Suprapubic skin (tissue), 4 donors: ENCODE data around the gene FLRT2.

Experiments
- CTCF ChIP-seq, 2 donors: fragments of 200-600 bp in 1 of 2; fragments of 450-650 bp in 1 of 2; sonication (generic) in 1 of 2; IDR thresholded peaks; one replicate each; pipeline ENCODE4 v1.5.1; 2016 to 2019; ENCODE audit warnings: antibody characterized with exemption in 2 of 2, mild to moderate bottlenecking in 1 of 2, moderate library complexity in 1 of 2
- POLR2A ChIP-seq, 2 donors: fragments of 450-650 bp; IDR thresholded peaks; one replicate each; pipeline ENCODE4 v1.6.1; 2017; ENCODE audit warnings: antibody characterized with exemption in 2 of 2, mild to moderate bottlenecking in 2 of 2, moderate library complexity in 2 of 2
- POLR2AphosphoS5 ChIP-seq, 3 donors: sonication (generic); formaldehyde crosslinking; IDR thresholded peaks; one replicate each; pipeline ENCODE4 v1.6.1; 2017; ENCODE audit warnings: antibody characterized with exemption in 3 of 3

- no peak for TF ChIP-seq CTCF (IDR thresholded peaks at IDR 0.05)
- no peak for TF ChIP-seq POLR2AphosphoS5 (IDR thresholded peaks at IDR 0.05)
- no peak for TF ChIP-seq POLR2A (IDR thresholded peaks at IDR 0.05)
Measured at GRCh38 chr14:85702191-85702590, 172.2 kb downstream of the FLRT2 start.
